OCI-LY1 (cell line): Measurements from ENCODE around the gene GMDS.

Source experiments
- EZH2 ChIP-seq: fragments of 200-600 bp; sonication (generic), shearing (Covaris generic); IDR thresholded peaks from 2 replicates; pipeline ENCODE4 v1.8.0; 2017; ENCODE audit warnings: borderline replicate concordance, mixed run types, mild to moderate bottlenecking, antibody characterized with exemption, low read length, moderate library complexity, mixed read lengths
- TF ChIP-seq, protein P1 (sequence below): fragments of 200-600 bp; sonication (generic), shearing (Covaris generic); IDR thresholded peaks from 2 replicates; pipeline ENCODE4 v1.5.1; 2017; ENCODE audit warnings: mild to moderate bottlenecking, antibody characterized with exemption, low read length, moderate library complexity, mixed read lengths

DNA sequence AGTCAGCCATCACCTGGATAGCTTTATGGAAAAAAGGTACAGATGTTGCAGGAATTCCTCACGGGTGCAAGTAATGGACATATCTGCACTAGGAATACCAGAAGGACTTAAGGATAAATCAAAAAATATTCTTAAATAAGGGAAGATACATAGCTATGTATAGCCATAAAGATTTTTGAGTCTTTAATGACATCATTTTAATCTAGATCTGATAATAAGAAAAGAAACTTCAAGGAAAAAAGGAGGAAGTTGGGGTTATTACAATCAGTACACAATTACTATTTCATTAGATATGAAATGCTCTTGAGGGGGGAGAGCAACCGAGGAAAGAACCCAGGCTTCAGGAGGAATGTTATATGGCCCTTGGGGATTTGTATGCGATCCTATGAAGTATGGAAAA lies 525.5 kb downstream of the GMDS start:
- TF ChIP-seq, protein P1, sequence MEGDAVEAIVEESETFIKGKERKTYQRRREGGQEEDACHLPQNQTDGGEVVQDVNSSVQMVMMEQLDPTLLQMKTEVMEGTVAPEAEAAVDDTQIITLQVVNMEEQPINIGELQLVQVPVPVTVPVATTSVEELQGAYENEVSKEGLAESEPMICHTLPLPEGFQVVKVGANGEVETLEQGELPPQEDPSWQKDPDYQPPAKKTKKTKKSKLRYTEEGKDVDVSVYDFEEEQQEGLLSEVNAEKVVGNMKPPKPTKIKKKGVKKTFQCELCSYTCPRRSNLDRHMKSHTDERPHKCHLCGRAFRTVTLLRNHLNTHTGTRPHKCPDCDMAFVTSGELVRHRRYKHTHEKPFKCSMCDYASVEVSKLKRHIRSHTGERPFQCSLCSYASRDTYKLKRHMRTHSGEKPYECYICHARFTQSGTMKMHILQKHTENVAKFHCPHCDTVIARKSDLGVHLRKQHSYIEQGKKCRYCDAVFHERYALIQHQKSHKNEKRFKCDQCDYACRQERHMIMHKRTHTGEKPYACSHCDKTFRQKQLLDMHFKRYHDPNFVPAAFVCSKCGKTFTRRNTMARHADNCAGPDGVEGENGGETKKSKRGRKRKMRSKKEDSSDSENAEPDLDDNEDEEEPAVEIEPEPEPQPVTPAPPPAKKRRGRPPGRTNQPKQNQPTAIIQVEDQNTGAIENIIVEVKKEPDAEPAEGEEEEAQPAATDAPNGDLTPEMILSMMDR = no peak
- TF ChIP-seq EZH2 = no peak
